Measurements from ENCODE around the gene MICU1. TPM values are rescaled to one million over a fixed set of nuclear protein-coding genes. Genes with fewer than 3 reads are reported as not detected.
A peak's percentile ranks its signal among the peaks of the same experiment; 100 is the strongest.

The MICU1 gene
- polyA plus RNA-seq, 1 donor (not counting 4 experiments of a cell fraction or from before 2014, with no cell fraction given), result 19.4 TPM

DNA sequence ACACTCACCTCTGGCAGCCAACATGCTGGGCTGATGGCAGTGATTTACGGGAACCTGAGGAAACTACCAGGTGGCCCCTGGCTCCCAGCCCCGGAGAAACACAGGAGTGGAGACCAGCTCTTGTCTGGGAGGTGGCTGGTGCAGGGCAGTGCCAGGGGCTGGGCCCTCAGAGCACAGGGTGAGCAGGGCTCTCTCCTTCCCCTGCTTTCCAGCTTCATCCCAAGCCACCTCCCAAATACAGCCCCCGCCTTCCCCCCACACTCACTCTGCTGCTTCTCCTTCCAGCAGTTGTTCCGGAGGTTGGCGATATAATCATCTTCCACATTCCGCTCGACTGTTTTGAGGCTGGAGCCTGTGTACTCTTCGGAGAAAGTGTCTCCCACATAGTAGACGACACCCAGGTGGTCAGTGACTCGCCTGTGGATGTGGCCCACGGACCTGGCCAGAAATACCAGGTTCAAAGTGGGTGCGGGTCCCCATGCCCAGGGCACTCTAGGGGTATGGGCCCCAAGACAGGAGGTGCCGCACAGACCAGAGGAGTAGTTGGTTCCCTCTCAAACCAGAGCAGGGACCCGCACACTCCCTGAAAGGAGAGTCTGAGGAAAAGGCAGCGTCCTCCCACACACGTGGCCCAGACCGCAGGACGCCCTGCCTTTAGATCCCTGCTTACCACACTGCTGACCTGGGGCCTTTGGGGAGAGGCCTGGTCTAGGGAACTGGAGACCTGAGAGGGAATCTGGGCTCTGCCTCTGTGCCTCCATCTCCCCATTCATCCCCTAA is 289.4 kb downstream of the MICU1 start:
- H3K4me1 ChIP-seq (ENCODE audit: control insufficient read depth, extremely low read depth, insufficient read depth, low read length), result peaks cover 28% of the 10 kb centered on the region
- H3K27ac ChIP-seq (ENCODE audit: control insufficient read depth, insufficient read depth, low read length), result peak overlapping the region; percentile 39
- peaks cover 31 to 41% of the 10 kb centered on the region in 2 experiments for H3K36me3 ChIP-seq (ENCODE audit: control insufficient read depth in 2 of 2, extremely low read depth in 1 of 2, insufficient read depth in 2 of 2, low read length in 2 of 2)
- H3K9me3 ChIP-seq (ENCODE audit: control insufficient read depth, low read depth, low read length), result no peaks in the 10 kb centered on the region
- dilution Hi-C loops (cut with MboI; ENCODE audit: extremely low pct_ligation_motif_present, low sequenced_read_pairs), result no loop called here
- no peaks in the 10 kb centered on the region for H4K20me1 ChIP-seq (ENCODE audit: control insufficient read depth, extremely low read depth, insufficient read depth, low read length)
- H3K79me2 ChIP-seq (ENCODE audit: control insufficient read depth, insufficient read depth, low read length), result no peaks in the 10 kb centered on the region
- H3K27me3 ChIP-seq (ENCODE audit: control insufficient read depth, extremely low read depth, insufficient read depth, low read length), result no peaks in the 10 kb centered on the region
- DNase-seq (ENCODE audit: low read depth, low spot score) (no peak), FAIRE-seq (no peak)
- peak overlapping the region; percentile 28 for H3K9ac ChIP-seq (ENCODE audit: control insufficient read depth, extremely low read depth, insufficient read depth, low read length)
- H3K9me1 ChIP-seq (ENCODE audit: control insufficient read depth, extremely low read depth, insufficient read depth, low read length), result no peaks in the 10 kb centered on the region
- no peak overlapping the region for H2AFZ ChIP-seq (ENCODE audit: control insufficient read depth, low read length)
- TF ChIP-seq EZH2 (IDR thresholded peaks at IDR 0.05; ENCODE audit: low read length) (no peak), CTCF (optimal IDR thresholded peaks at IDR 0.05 in 1 of 3, IDR thresholded peaks at IDR 0.05 in 1 of 3, conservative IDR thresholded peaks at IDR 0.05 in 1 of 3; ENCODE audit: extremely low read depth in 1 of 3, insufficient read depth in 2 of 3, low read length in 3 of 3) (no peak)
- no peak overlapping the region for H3K4me2 ChIP-seq (ENCODE audit: control insufficient read depth, extremely low read depth, insufficient read depth, low read depth, low read length)
- no peak overlapping the region for H3K4me3 ChIP-seq (ENCODE audit: control insufficient read depth in 2 of 3, extremely low read depth in 1 of 3, insufficient read depth in 2 of 3, low read depth in 1 of 3, low read length in 3 of 3)

DNA sequence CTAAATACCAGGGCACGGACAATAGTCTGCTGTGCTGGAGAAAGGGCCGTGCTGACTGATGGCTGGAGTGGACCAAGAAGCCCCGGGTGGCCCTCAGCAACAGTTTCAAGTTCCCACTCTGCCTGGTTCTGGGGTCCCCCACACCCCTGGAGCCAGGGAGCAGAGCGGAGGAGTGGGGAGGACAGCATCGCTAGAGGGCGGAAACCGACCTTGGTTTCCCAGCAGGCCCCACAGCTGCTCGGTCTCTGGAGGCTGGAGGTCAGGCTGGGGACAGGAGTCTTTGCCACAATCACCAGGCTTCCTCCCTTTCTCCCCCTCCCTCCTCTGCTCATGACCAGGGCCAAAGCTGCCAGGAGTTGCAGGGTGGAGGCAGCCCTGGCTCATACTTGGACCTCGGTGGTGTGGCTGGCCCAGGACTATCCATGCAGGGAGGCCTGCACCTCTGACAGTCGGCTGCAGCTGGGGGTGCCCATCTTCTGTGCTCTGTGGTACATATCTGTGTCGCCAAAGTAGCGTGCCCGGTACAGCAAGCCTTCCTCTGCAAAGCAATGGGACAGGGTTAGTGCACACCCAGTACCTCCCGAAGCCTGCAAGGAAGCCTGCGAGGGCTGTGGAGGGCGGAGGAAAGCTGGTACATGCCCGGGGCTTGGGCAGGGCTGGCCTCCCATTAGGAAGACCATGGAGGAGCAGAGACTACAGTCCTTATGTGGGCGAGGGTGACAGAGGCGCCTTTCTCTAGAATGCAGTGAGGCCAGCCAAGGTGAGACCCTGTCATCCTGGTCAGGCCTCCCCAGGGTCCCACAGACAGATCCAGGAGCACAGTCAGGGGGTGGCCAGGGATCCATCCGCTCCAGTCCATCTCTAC is 290.3 kb downstream of the MICU1 start:
- dilution Hi-C loops (cut with MboI; ENCODE audit: extremely low pct_ligation_motif_present, low sequenced_read_pairs), result no loop called here
- Histone ChIP-seq H3K4me2 (ENCODE audit: control insufficient read depth, extremely low read depth, insufficient read depth, low read depth, low read length) (no peak overlapping the region), H3K36me3 (ENCODE audit: control insufficient read depth in 2 of 2, extremely low read depth in 1 of 2, insufficient read depth in 2 of 2, low read length in 2 of 2) (peaks cover 27 to 35% of the 10 kb centered on the region in 2 experiments), H3K9ac (ENCODE audit: control insufficient read depth, extremely low read depth, insufficient read depth, low read length) (peak overlapping the region; percentile 51), H3K27me3 (ENCODE audit: control insufficient read depth, extremely low read depth, insufficient read depth, low read length) (no peaks in the 10 kb centered on the region), H3K9me3 (ENCODE audit: control insufficient read depth, low read depth, low read length) (no peaks in the 10 kb centered on the region), H3K27ac (ENCODE audit: control insufficient read depth, insufficient read depth, low read length) (peak overlapping the region; percentile 27), H3K9me1 (ENCODE audit: control insufficient read depth, extremely low read depth, insufficient read depth, low read length) (no peaks in the 10 kb centered on the region), H3K79me2 (ENCODE audit: control insufficient read depth, insufficient read depth, low read length) (no peaks in the 10 kb centered on the region), H3K4me3 (ENCODE audit: control insufficient read depth in 2 of 3, extremely low read depth in 1 of 3, insufficient read depth in 2 of 3, low read depth in 1 of 3, low read length in 3 of 3) (no peak overlapping the region), H4K20me1 (ENCODE audit: control insufficient read depth, extremely low read depth, insufficient read depth, low read length) (no peaks in the 10 kb centered on the region), H2AFZ (ENCODE audit: control insufficient read depth, low read length) (no peak overlapping the region), H3K4me1 (ENCODE audit: control insufficient read depth, extremely low read depth, insufficient read depth, low read length) (peaks cover 33% of the 10 kb centered on the region)
- no peak for DNase-seq (ENCODE audit: low read depth, low spot score)
- TF ChIP-seq EZH2 (IDR thresholded peaks at IDR 0.05; ENCODE audit: low read length) (no peak), CTCF (optimal IDR thresholded peaks at IDR 0.05 in 1 of 3, IDR thresholded peaks at IDR 0.05 in 1 of 3, conservative IDR thresholded peaks at IDR 0.05 in 1 of 3; ENCODE audit: extremely low read depth in 1 of 3, insufficient read depth in 2 of 3, low read length in 3 of 3) (no peak)
- FAIRE-seq, result no peak

Data from keratinocyte (primary cell).